ENCODE measurements around the gene NKAPL. TPM values are rescaled to one million over a fixed set of nuclear protein-coding genes. Genes with fewer than 3 reads are reported as not detected.
A peak's percentile ranks its signal among the peaks of the same experiment; 100 is the strongest.

The NKAPL gene
- total and polyA plus RNA-seq, 10 of the 15 experiments (the other 5 are each of a cell fraction or from before 2014, with no cell fraction given): 0.10 to 0.48 (median 0.19) TPM; not detected in 1

GRCh38 chr6:28254121-28254519, 5.0 kb upstream of the NKAPL start:
- no peak overlapping the region for H3K4me2 ChIP-seq (ENCODE audit: control insufficient read depth, insufficient read depth)
- ChIA-PET SMC1A (ENCODE audit: uncharacterized antibody, unreplicated experiment) (interaction anchor here (2.2 to 2.9 kb wide), 3 partner anchors 12 to 112 kb away, joined by 4 to 30 read pairs (median 13); partner anchors contain the start of genes ZKSCAN8 and ZSCAN26), RAD21 (ENCODE audit: unreplicated experiment) (no interaction called here), POLR2A (interaction anchor here (1.0 to 1.5 kb wide), 2 partner anchors 10 to 118 kb away, joined by 3 read pairs; no protein-coding TSS in a partner anchor), CTCF (interaction anchor here (1.3 to 2.0 kb wide), 2 partner anchors 13 to 35 kb away, joined by 3 to 14 read pairs; partner anchors contain the start of gene ZSCAN26)
- no peak overlapping the region for H3K9ac ChIP-seq (ENCODE audit: control insufficient read depth, insufficient read depth, low read length)
- in situ Hi-C loops (cut with MboI): no loop called here
- no peak overlapping the region for H3K4me3 ChIP-seq
- H4K20me1 ChIP-seq (ENCODE audit: control insufficient read depth, insufficient read depth): no peaks in the 10 kb centered on the region
- WGBS (ENCODE audit: insufficient coverage, insufficient replicate concordance, low lambda C conversion rate, missing lambda C conversion rate): 100% methylated on average over 1 of the region's 1 CpG
- no peaks in the 10 kb centered on the region for H3K36me3 ChIP-seq (ENCODE audit: control insufficient read depth in 2 of 2, insufficient read depth in 2 of 2, low read length in 1 of 2)
- H2AFZ ChIP-seq (ENCODE audit: control insufficient read depth, low read depth, low read length): no peak overlapping the region
- H3K9me3 ChIP-seq (replicated peaks; ENCODE audit: control insufficient read depth, insufficient read depth, low read length): peaks cover 1% of the 10 kb centered on the region; the same call in 2 of the 3 replicates
- intact Hi-C loops (cut with micrococcal nuclease; ENCODE audit: unreplicated experiment): no loop called here
- TF ChIP-seq BRCA1 (IDR thresholded peaks at IDR 0.05; ENCODE audit: low read depth, low read length) (no peak), MYB (IDR thresholded peaks at IDR 0.05; ENCODE audit: borderline replicate concordance, low read depth, low read length) (no peak), PKNOX1 (IDR thresholded peaks at IDR 0.05) (peak; percentile 69), IRF3 (IDR thresholded peaks at IDR 0.05) (no peak), POLR2A (IDR thresholded peaks at IDR 0.05; ENCODE audit: low read depth, low read length) (peak; percentile 65), TAF1 (IDR thresholded peaks at IDR 0.05; ENCODE audit: borderline replicate concordance, low read depth, low read length) (0 out of 2 replicates have a peak, but pooled peaks have one; percentile 21), HSF1 (IDR thresholded peaks at IDR 0.05; ENCODE audit: low read depth, low read length) (0 out of 2 replicates have a peak, but pooled peaks have one; percentile 28), POU2F2 (IDR thresholded peaks at IDR 0.05; ENCODE audit: borderline replicate concordance, low read depth, low read length) (peak; percentile 43; the same call in 1 of the 3 replicates), POLR2AphosphoS5 (IDR thresholded peaks at IDR 0.05; ENCODE audit: low read length) (peak; percentile 64; the same call in 1 of the 2 replicates)
- DNase-seq (ENCODE audit: low read depth, low spot score) (no peak), ATAC-seq (peak; percentile 9; the same call in 1 of the 3 replicates), FAIRE-seq (no peak)
- H3K4me1 ChIP-seq (ENCODE audit: control insufficient read depth, insufficient read depth, low read length): no peaks in the 10 kb centered on the region
- no peaks in the 10 kb centered on the region for H3K27me3 ChIP-seq (replicated peaks in 1 of 2; ENCODE audit: control insufficient read depth in 2 of 2, insufficient read depth in 2 of 2, low read length in 1 of 2)
- peaks cover 14% of the 10 kb centered on the region for H3K79me2 ChIP-seq (ENCODE audit: control insufficient read depth, insufficient read depth, low read length)
- H3K27ac ChIP-seq (ENCODE audit: control insufficient read depth, insufficient read depth): no peak overlapping the region
- no TSS peak for BruUV-seq (replicated peaks)
